ENCODE results near the gene IGFL4.
A peak's percentile ranks its signal among the peaks of the same experiment; 100 is the strongest.

Gene IGFL4

GRCh38 chr19:46009530-46010510 is 31.0 kb downstream of the IGFL4 start:
- H3K4me1 ChIP-seq (ENCODE audit: insufficient read depth, poor library complexity, severe bottlenecking) = no peaks in the 10 kb centered on the region
- H3K4me3 ChIP-seq (ENCODE audit: severe bottlenecking) = no peak overlapping the region
- H3K27ac ChIP-seq (ENCODE audit: poor library complexity, severe bottlenecking) = no peak overlapping the region
- peak; percentile 89 for TF ChIP-seq CTCF (IDR thresholded peaks at IDR 0.05; ENCODE audit: poor library complexity, severe bottlenecking)
- H3K27me3 ChIP-seq (ENCODE audit: insufficient read depth, poor library complexity, severe bottlenecking) = no peaks in the 10 kb centered on the region
- H3K9me3 ChIP-seq (ENCODE audit: severe bottlenecking) = no peaks in the 10 kb centered on the region
- DNase-seq (ENCODE audit: low spot score) = no peak
- peak; percentile 68 for ATAC-seq (ENCODE audit: low read depth)
- 0 out of 2 replicates have a peak, but pooled peaks cover 3% of the 10 kb centered on the region for H3K36me3 ChIP-seq (ENCODE audit: low read depth)

GRCh38 chr19:46006411-46006810 is 34.4 kb downstream of the IGFL4 start:
- Histone ChIP-seq H3K36me3 (ENCODE audit: low read depth) (0 out of 2 replicates have a peak, but pooled peaks cover 3% of the 10 kb centered on the region), H3K4me1 (ENCODE audit: insufficient read depth, poor library complexity, severe bottlenecking) (no peaks in the 10 kb centered on the region), H3K4me3 (ENCODE audit: severe bottlenecking) (no peak overlapping the region), H3K27me3 (ENCODE audit: insufficient read depth, poor library complexity, severe bottlenecking) (no peaks in the 10 kb centered on the region), H3K9me3 (ENCODE audit: severe bottlenecking) (no peaks in the 10 kb centered on the region), H3K27ac (ENCODE audit: poor library complexity, severe bottlenecking) (no peak overlapping the region)
- TF ChIP-seq CTCF (IDR thresholded peaks at IDR 0.05; ENCODE audit: poor library complexity, severe bottlenecking) = no peak
- DNase-seq (ENCODE audit: low spot score) (no peak), ATAC-seq (ENCODE audit: low read depth) (no peak)

GRCh38 chr19:46002678-46003275 is 38.0 kb downstream of the IGFL4 start:
- no peak for TF ChIP-seq CTCF (IDR thresholded peaks at IDR 0.05; ENCODE audit: poor library complexity, severe bottlenecking)
- ATAC-seq (ENCODE audit: low read depth) (no peak), DNase-seq (ENCODE audit: low spot score) (no peak)
- no peaks in the 10 kb centered on the region for H3K36me3 ChIP-seq (ENCODE audit: low read depth)
- H3K4me1 ChIP-seq (ENCODE audit: insufficient read depth, poor library complexity, severe bottlenecking) = peaks cover 2% of the 10 kb centered on the region
- H3K27me3 ChIP-seq (ENCODE audit: insufficient read depth, poor library complexity, severe bottlenecking) = no peaks in the 10 kb centered on the region
- no peak overlapping the region for H3K4me3 ChIP-seq (ENCODE audit: severe bottlenecking)
- no peak overlapping the region for H3K27ac ChIP-seq (ENCODE audit: poor library complexity, severe bottlenecking)
- no peaks in the 10 kb centered on the region for H3K9me3 ChIP-seq (ENCODE audit: severe bottlenecking)

GRCh38 chr19:46000491-46001246 is 40.1 kb downstream of the IGFL4 start:
- TF ChIP-seq CTCF (IDR thresholded peaks at IDR 0.05; ENCODE audit: poor library complexity, severe bottlenecking) = no peak
- no peak overlapping the region for H3K27ac ChIP-seq (ENCODE audit: poor library complexity, severe bottlenecking)
- no peaks in the 10 kb centered on the region for H3K9me3 ChIP-seq (ENCODE audit: severe bottlenecking)
- ATAC-seq (ENCODE audit: low read depth) (peak; percentile 75), DNase-seq (ENCODE audit: low spot score) (no peak)
- H3K27me3 ChIP-seq (ENCODE audit: insufficient read depth, poor library complexity, severe bottlenecking) = no peaks in the 10 kb centered on the region
- H3K4me3 ChIP-seq (ENCODE audit: severe bottlenecking) = peak overlapping the region; percentile 19
- no peaks in the 10 kb centered on the region for H3K36me3 ChIP-seq (ENCODE audit: low read depth)
- H3K4me1 ChIP-seq (ENCODE audit: insufficient read depth, poor library complexity, severe bottlenecking) = peaks cover 2% of the 10 kb centered on the region

Data from RWPE2 (cell line).